Esophagus squamous epithelium (tissue), 5 donors: ENCODE data around the gene ARHGAP45. TPM values are rescaled to one million over a fixed set of nuclear protein-coding genes. Genes with fewer than 3 reads are reported as not detected.
A peak's percentile ranks its signal among the peaks of the same experiment; 100 is the strongest.

Experiments
- DNase-seq: peaks from one replicate; lab custom pipeline; 2025; lab: John Stamatoyannopoulos, UW
- H3K27ac ChIP-seq, 4 donors: fragments of 200-600 bp; sonication (generic); one replicate each; pipeline ENCODE4 v1.5.1; 2016 to 2019; ENCODE audit warnings: mild to moderate bottlenecking in 1 of 4
- H3K27me3 ChIP-seq, 4 donors: fragments of 200-600 bp; sonication (generic); 1 replicate in 3 of 4; 2 replicates in 1 of 4; pipeline versions ENCODE4 v1.5.1 to v1.6.0; 2017 to 2021; ENCODE audit warnings: antibody characterized with exemption in 1 of 4
- H3K36me3 ChIP-seq, 3 donors: fragments of 200-600 bp; sonication (generic); one replicate each; pipeline ENCODE4 v1.5.1; 2016 to 2019
- H3K4me1 ChIP-seq, 3 donors: fragments of 200-600 bp; sonication (generic); one replicate each; pipeline ENCODE4 v1.5.1; 2017 to 2019
- H3K4me3 ChIP-seq, 4 donors: fragments of 200-600 bp; sonication (generic); 1 replicate in 3 of 4; 2 replicates in 1 of 4; pipeline ENCODE4 v1.5.1; 2016 to 2019; ENCODE audit warnings: mild to moderate bottlenecking in 2 of 4, moderate library complexity in 1 of 4
- H3K9me3 ChIP-seq, 3 donors: fragments of 200-600 bp; sonication (generic); one replicate each; pipeline ENCODE4 v1.5.1; 2016 to 2019
- CTCF ChIP-seq, 6 experiments: fragments of 450-650 bp in 4 of 6; fragments of 200-600 bp in 2 of 6; sonication (generic) in 2 of 6; IDR thresholded peaks; one replicate each; pipeline ENCODE4 v1.5.1; 2016 to 2019; ENCODE audit warnings: antibody characterized with exemption in 6 of 6, mild to moderate bottlenecking in 4 of 6, moderate library complexity in 4 of 6
- POLR2A ChIP-seq, 4 donors: fragments of 450-650 bp; IDR thresholded peaks; one replicate each; pipeline ENCODE4 v1.6.1; 2017; ENCODE audit warnings: antibody characterized with exemption in 4 of 4, mild to moderate bottlenecking in 4 of 4, moderate library complexity in 3 of 4
- WGBS, 2 donors: methylation state at CpG; one replicate each; pipeline ENCODE4 v1.1.5; 2018; 5-methylcytosine and 5-hydroxymethylcytosine counted together
- intact Hi-C: fragments of 100-400 bp; cut with DNase I; formaldehyde crosslinking; loops from one replicate; pipeline ENCODE4 v1.15.0; 2022
- total RNA-seq, 4 donors: library from RNA; depleted of rRNA; stranded (reverse); fragments of >200 nt; gene quantifications; one replicate each; pipeline ENCODE4 v1.1.0, GENCODE V29; 2016
- donor health status: DM: yes; HTN: yes; CAD: no.

ARHGAP45 gene
- total RNA-seq, 4 donors from 2014 or later: 8.2 to 39.3 (median 12.5) TPM

GRCh38 chr19:1109697-1110671, 43.0 kb downstream of the ARHGAP45 start:
- H3K4me1 ChIP-seq: peaks cover 53 to 87% (median 58%) of the 10 kb centered on the region in 3 donors
- H3K36me3 ChIP-seq: peaks cover 49 to 95% (median 64%) of the 10 kb centered on the region in 3 donors
- 83 to 97% methylated on average over 11 to 17 of the region's 54 CpGs for WGBS, 2 donors
- no peak overlapping the region for H3K4me3 ChIP-seq
- no peak overlapping the region for H3K27ac ChIP-seq
- intact Hi-C loops: loop anchor here (5.0 to 10.0 kb wide), 2 partner anchors 55 to 82 kb away; no protein-coding TSS in a partner anchor
- H3K9me3 ChIP-seq: no peaks in the 10 kb centered on the region
- DNase-seq: no peak
- H3K27me3 ChIP-seq: no peaks in the 10 kb centered on the region
- TF ChIP-seq CTCF (IDR thresholded peaks at IDR 0.05) (no peak), POLR2A (IDR thresholded peaks at IDR 0.05) (no peak)

- intact Hi-C loops: loop anchor here (5.0 to 10.0 kb wide), 2 partner anchors 54 to 81 kb away; no protein-coding TSS in a partner anchor
- H3K9me3 ChIP-seq: no peaks in the 10 kb centered on the region
- H3K4me1 ChIP-seq: peaks cover 43 to 76% (median 48%) of the 10 kb centered on the region in 3 donors
- WGBS, 2 donors: 51 to 68% methylated on average over 6 to 9 of the region's 18 CpGs
- H3K36me3 ChIP-seq: peaks cover 57 to 99% (median 74%) of the 10 kb centered on the region in 3 donors
- H3K27me3 ChIP-seq: no peaks in the 10 kb centered on the region
- peak overlapping the region; percentile 73 to 91 (median 84) for H3K27ac ChIP-seq
- DNase-seq: no peak
- no peak overlapping the region for H3K4me3 ChIP-seq
- no peak for TF ChIP-seq CTCF (IDR thresholded peaks at IDR 0.05)
- no peak for TF ChIP-seq POLR2A (IDR thresholded peaks at IDR 0.05)
Observed at GRCh38 chr19:1110809-1111640, 44.1 kb downstream of the ARHGAP45 start.

- 100% methylated on average over 1 of the region's 18 CpGs; no CpG with 5 or more reads in 1 of the 2 donors for WGBS, 2 donors
- Histone ChIP-seq H3K27me3 (no peaks in the 10 kb centered on the region), H3K27ac (peak overlapping the region; percentile 73 to 91 (median 84)), H3K4me3 (no peak overlapping the region), H3K9me3 (no peaks in the 10 kb centered on the region), H3K4me1 (peaks cover 36 to 70% (median 41%) of the 10 kb centered on the region in 3 donors), H3K36me3 (peaks cover 64 to 99% (median 76%) of the 10 kb centered on the region in 3 donors)
- intact Hi-C loops: loop anchor here (5.0 to 10.0 kb wide), 2 partner anchors 53 to 81 kb away; no protein-coding TSS in a partner anchor
- TF ChIP-seq CTCF (IDR thresholded peaks at IDR 0.05) (no peak), POLR2A (IDR thresholded peaks at IDR 0.05) (no peak)
- no peak for DNase-seq
Observed at GRCh38 chr19:1111641-1112267, 44.8 kb downstream of the ARHGAP45 start.

GRCh38 chr19:1112268-1113029, 45.5 kb downstream of the ARHGAP45 start:
- TF ChIP-seq CTCF (IDR thresholded peaks at IDR 0.05) (no peak), POLR2A (IDR thresholded peaks at IDR 0.05) (no peak)
- peaks cover 68 to 99% (median 82%) of the 10 kb centered on the region in 3 donors for H3K36me3 ChIP-seq
- H3K9me3 ChIP-seq: no peaks in the 10 kb centered on the region
- peak overlapping the region; percentile 73 to 91 (median 84) for H3K27ac ChIP-seq
- peaks cover 30 to 70% (median 34%) of the 10 kb centered on the region in 3 donors for H3K4me1 ChIP-seq
- 40 to 76% methylated on average over 1 to 18 of the region's 71 CpGs for WGBS, 2 donors
- intact Hi-C loops: loop anchor here (5.0 to 10.0 kb wide), 2 partner anchors 52 to 80 kb away; no protein-coding TSS in a partner anchor
- H3K4me3 ChIP-seq: no peak overlapping the region
- H3K27me3 ChIP-seq: no peaks in the 10 kb centered on the region
- no peak for DNase-seq
